ENCODE measurements around the gene RNF167.
"Not testable (repeated sequence)": the region's sequence is repeated elsewhere in the genome, so short reads cannot be mapped to it uniquely, and the experiment has no call there.

RNF167 gene

GRCh38 chr17:4903051-4903818, 36.8 kb upstream of the RNF167 start, which contains the start of gene CHRNE:
TSS of gene CHRNE (minus strand) at chr17:4903098. CDS start at chr17:4903063, 35 bp downstream.
- peak; percentile 71 to 81 for DNase-seq

- DNase-seq = not testable (repeated sequence)
These were observed 33.4 kb upstream of the RNF167 start for GRCh38 chr17:4906642-4907041.

- DNase-seq = no peak
These were observed 31.8 kb upstream of the RNF167 start for GRCh38 chr17:4908301-4908700.

GRCh38 chr17:4908711-4909496, 31.2 kb upstream of the RNF167 start:
- DNase-seq = peak; percentile 63 to 67

GRCh38 chr17:4913994-4914393, 26.1 kb upstream of the RNF167 start:
- no peak for DNase-seq

- DNase-seq = not testable (repeated sequence)
These were observed 25.5 kb upstream of the RNF167 start for GRCh38 chr17:4914551-4914950.

- DNase-seq = no peak
These were observed 20.5 kb upstream of the RNF167 start for GRCh38 chr17:4919511-4920047.

GRCh38 chr17:4920351-4921048, 19.6 kb upstream of the RNF167 start:
- DNase-seq = no peak

GRCh38 chr17:4921320-4921719, 18.7 kb upstream of the RNF167 start:
- DNase-seq = no peak

- DNase-seq = not testable (repeated sequence)
These were observed 13.3 kb upstream of the RNF167 start for GRCh38 chr17:4926577-4927335.

GRCh38 chr17:4928881-4929280, 11.2 kb upstream of the RNF167 start:
- no peak for DNase-seq

- DNase-seq = no peak
These were observed 8.1 kb upstream of the RNF167 start, which contains the start of gene GP1BA for GRCh38 chr17:4931963-4932362. TSS of gene GP1BA (plus strand) at chr17:4932277. CDS start at chr17:4932605, 328 bp downstream.

GRCh38 chr17:4932756-4933155, 7.3 kb upstream of the RNF167 start:
- DNase-seq = no peak

- DNase-seq = no peak
These were observed 6.4 kb upstream of the RNF167 start for GRCh38 chr17:4933646-4934045.

- no peak for DNase-seq
These were observed 5.7 kb upstream of the RNF167 start for GRCh38 chr17:4934173-4934979.

GRCh38 chr17:4935650-4936049, 4.4 kb upstream of the RNF167 start:
- DNase-seq = no peak

- no peak for DNase-seq
These were observed 3.6 kb upstream of the RNF167 start for GRCh38 chr17:4936436-4936835.

- no peak for DNase-seq
These were observed 2.5 kb upstream of the RNF167 start for GRCh38 chr17:4937553-4937952.

GRCh38 chr17:4938069-4938491, 2.0 kb upstream of the RNF167 start:
- DNase-seq = no peak

- DNase-seq = no peak
These were observed 1.2 kb upstream of the RNF167 start for GRCh38 chr17:4938688-4939545.

GRCh38 chr17:4939546-4939795, 597 bp upstream of the RNF167 start:
- peak in 1 of 2 donors; percentile 31 for DNase-seq

Data from activated CD4-positive, alpha-beta T cell treated with anti-CD3 and anti-CD28 coated beads for 4 hours (primary cell).